DMS 273 treated with DMSO at 0.1 percent for 48 hours (cell line): ENCODE measurements around the gene KEAP1.

Experiments
- DNase-seq: peaks from one replicate; lab custom pipeline; 2025; lab: John Stamatoyannopoulos, UW

The KEAP1 gene

DNA sequence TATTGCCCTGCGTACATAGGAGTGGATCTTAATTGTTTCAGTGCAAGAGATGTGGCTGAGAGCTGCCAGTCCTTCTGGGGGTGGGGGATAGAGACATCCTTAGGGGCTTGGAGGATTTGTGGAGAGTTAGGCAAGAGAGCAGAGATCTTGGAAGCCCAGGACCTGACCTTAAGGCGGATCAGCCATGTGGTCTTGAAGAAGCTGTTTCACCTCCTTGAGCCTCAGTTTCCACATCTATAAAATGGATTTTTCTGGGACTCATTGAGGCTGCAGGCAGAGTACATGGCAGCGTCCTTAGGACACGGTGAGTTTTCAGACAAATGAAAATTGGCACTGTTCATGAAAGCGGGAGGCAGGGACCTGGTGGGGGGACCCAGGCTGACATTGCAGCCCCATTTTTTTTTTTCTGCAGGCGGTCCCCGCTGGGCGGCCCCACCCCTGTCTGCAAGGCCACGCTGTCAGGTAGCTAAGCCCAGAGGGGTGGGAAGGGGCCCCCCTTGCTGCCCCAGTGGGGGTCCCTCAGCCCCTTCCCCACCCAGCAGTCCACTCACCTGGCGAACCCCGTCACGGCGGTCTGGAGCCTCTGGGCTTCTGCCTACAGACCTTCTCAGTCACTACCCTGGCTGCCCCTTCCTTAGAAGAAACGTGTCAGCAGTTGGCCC is 52.8 kb downstream of the KEAP1 start:
- no peak for DNase-seq

DNA sequence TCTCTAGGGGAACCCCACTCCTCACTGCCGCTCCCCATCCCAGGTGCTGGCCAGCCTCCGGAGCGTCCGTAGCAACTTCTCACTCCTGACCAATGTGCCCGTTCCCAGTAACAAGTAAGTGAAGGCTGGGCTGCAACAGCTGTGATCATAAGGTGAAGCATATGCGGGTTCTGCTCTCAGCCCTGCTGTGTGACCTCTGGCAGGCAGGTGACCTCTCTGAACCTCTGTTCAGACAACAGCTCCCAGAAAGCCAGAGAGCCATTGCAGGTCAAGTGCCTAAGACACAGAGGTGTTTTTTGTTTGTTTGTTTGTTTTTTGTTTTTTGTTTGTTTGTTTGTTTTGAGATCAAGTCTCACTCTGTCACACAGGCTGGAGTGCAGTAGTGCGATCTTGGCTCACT is 54.1 kb downstream of the KEAP1 start:
- no peak for DNase-seq

DNA sequence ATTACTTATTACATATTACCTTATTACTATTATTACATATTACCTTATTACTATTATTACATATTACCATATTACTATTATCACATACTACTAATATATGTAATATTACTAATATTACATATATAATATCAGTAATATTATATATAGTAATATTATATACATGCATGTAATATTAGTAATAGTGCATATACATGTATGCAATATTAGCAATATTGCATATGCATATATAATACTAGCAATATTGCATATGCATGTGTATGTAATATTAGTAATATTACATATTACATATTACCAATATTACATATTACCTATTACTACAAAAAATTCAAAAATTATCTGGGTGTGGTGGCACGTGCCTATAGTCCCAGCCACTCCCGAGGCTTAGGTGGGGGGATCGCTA is 60.5 kb downstream of the KEAP1 start:
- no peak for DNase-seq

DNA sequence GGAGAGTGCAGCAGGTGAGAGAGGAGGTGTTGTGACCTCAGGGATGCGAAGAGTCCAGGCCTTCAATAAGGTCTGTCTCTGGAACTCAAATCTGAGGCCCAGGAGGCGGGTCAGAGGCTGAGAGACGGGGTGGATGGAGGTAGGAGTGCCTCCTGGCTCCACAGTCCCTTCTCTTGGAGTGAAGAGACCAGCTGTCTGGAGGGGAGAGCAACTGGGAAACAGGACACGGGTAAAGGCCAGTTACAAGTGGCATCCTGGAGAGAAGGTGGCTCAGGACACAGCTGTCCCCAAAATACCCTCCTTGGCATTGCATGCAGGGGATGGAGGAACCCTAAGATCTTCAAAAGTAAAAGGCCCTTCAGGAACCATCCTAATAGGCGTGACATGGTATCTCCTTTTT is 63.6 kb downstream of the KEAP1 start:
- DNase-seq, result no peak
